HG03460 (cell line): ENCODE measurements around the gene ALDH5A1.
"Not testable (repeated sequence)": the region's sequence is repeated elsewhere in the genome, so short reads cannot be mapped to it uniquely, and the experiment has no call there.

Source experiments
- ATAC-seq: cut with Tn5 transposase; IDR thresholded peaks from one replicate; pipeline ENCODE4 v1.9.1; 2021; ENCODE audit not compliant: unreplicated experiment

The ALDH5A1 gene

DNA sequence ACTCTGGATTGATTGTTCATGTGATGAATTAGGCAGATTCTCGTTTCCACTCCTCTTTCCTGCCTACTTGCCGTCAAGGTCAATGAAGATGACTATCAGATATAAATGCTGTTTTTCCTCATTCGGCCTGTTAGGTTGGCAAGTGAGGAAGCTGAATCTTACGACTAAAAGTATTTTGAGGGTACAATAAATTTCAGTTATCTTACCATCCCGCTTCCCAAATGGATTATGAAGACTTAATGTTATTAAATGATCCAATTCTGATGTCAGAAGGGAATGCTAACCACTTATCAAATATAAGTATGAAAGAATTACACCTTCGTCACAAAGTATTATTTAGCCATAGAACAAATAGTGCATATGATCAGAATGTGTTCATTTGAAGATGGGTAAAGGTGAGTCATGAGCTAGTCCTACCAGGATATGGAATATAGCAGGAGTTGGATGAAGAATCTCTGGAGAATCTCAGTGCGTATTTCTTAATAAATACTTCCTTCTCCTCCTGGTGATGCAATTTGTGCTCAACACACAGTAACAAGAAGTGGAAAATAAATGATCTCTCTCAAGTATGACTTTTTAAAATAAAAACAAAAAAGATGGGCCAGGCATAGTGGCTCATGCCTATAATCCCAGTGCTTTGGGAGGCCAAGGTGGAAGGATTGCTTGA, 10.0 kb upstream of the ALDH5A1 start:
- no peak for ATAC-seq

- no peak for ATAC-seq
These were observed 8.7 kb upstream of the ALDH5A1 start for GRCh38 chr6:24486065-24486464.

DNA sequence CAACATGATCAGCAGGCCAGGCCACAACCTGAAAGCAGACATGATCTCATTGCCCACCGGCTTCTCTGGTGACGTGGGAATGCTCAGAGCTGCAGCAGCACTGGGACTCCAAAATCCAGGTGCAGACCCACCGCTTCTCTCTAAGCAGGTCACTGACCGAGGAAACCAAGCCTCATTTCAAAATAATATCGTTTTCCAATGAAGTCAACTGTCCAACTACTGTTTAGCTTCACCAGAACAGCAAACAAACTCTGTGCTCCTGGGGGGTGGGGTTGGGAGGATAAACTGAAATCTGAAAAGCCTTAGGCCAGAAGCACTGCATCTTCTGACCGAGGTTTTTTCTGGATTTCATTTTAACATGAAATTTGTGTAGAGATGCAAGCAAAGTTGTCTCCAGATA, 5.3 kb upstream of the ALDH5A1 start, which contains the start of gene GPLD1:
TSS of gene GPLD1 (minus strand) at position 109 of the 400 bp plus-strand sequence. CDS start at position 42, 67 bp downstream.
- ATAC-seq = no peak

GRCh38 chr6:24489881-24490280, 4.9 kb upstream of the ALDH5A1 start:
- ATAC-seq = no peak

GRCh38 chr6:24490948-24491347, 3.8 kb upstream of the ALDH5A1 start:
- ATAC-seq = no peak

DNA sequence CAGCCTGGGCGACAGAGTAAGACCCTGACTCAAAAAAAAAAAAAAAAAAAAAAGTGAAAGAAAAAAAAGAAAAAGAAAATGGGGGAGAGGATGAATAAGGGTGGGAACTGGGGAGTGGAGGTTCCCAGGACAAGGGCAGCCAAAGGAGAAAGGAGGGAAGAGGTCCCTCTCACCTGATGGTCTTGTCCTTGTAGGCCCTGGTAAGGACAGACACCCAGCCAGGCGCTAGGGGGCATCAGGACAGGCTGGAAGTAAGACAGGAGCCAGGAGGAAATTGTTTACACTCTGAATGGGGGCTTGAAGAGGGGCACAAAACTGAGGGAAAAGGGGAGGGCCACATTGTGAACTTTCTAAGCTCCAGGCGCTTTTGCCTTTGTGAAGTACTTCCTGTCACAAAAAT, 2.3 kb upstream of the ALDH5A1 start:
- no peak for ATAC-seq

GRCh38 chr6:24493945-24494820, 586 bp upstream of the ALDH5A1 start:
- no peak for ATAC-seq

GRCh38 chr6:24497254-24497970, 2.6 kb downstream of the ALDH5A1 start:
- ATAC-seq = no peak

DNA sequence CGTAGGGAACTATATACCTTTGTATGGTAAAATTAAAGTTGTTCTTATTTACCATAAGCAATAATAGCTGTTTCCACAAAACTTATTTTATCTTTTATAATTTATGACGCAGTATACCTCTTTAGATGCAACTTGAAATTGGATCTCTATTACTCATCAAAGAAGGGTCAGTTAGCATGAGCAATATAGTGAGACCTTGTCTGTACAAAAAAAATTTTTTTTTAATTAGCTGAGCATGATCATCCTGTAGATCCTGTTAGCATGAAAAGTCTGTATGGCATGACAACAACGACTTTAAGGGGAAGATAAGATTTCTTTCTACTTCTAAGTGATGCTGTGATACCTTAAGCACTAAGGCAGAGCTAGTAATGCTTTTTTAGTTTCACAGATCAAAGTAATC, 5.9 kb downstream of the ALDH5A1 start:
- no peak for ATAC-seq

- ATAC-seq = no peak
These were observed 6.6 kb downstream of the ALDH5A1 start for GRCh38 chr6:24501374-24501773.

GRCh38 chr6:24501914-24502313, 7.1 kb downstream of the ALDH5A1 start:
- ATAC-seq = no peak

- ATAC-seq = no peak
These were observed 9.5 kb downstream of the ALDH5A1 start for GRCh38 chr6:24504287-24504648.

- no peak for ATAC-seq
These were observed 10.1 kb downstream of the ALDH5A1 start for GRCh38 chr6:24504649-24505586.

DNA sequence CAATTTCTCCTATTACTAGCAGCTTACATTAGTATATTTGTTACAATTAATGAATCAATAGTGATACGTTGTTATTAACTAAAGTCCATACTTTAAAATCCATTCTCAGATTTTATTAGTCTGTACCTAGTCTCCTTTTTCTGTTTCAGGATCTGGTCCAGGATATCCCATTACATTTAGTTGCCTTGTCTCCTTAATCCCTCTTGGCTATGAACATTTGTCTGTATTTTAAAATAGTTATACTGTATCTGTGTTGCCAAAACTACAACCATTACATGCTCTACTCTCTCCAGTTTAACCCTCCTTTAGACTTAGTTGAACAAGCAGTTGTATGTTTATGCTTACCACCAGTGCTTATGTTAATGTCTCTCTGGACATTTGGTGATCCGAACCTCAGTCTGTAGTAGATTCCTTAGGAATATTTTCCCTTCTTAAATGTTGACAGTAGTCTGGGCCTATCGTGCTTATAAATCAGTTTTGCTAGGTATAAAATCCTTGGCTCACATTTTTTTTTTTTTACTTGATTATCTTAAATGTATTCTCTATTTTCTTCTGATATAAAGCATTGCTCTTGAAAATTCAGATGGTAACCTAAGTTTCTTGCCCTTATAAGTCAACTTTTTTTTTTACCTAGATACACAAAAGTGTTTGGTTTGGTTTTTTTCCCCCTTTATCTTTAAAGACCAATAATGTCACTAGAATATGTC, 12.2 kb downstream of the ALDH5A1 start:
- no peak for ATAC-seq

DNA sequence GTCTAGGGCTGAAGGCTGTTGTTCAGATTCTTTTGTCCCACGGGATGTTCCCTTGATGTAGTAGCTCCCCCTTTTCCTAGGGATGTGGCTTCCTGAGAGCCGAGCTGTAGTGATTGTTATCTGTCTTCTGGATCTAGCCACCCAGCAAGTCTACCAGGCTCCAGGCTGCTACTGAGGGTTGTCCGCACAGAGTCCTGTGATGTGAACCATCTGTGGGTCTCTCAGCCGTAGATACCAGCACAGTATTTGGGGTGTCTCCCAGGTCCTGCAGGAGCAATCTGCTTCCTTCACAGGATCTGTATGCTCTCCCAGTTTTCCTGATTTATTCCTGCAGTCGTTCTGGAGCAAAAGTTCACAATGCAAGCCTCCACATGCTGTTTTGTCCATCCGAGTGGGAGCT, 17.2 kb downstream of the ALDH5A1 start:
- not testable (repeated sequence) for ATAC-seq

DNA sequence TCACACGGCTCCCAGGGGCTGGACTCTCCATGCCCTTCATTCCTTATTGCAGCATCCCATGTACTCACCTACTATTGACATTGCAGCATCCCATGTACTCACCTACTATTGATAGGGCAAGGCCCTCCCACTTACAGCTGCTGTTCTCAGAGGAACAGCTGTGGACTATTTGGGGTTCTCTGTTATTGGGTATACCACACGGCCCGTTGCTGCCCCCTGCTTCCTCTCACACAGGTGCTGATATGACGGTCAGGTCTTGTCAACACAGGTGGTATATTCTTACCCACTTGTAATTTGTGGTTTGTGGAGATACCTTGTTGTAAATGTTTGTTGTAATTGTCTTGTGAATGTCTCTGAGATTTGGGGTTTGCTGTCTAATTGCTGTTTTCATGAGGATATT, 18.8 kb downstream of the ALDH5A1 start:
- peak; percentile 37 for ATAC-seq

DNA sequence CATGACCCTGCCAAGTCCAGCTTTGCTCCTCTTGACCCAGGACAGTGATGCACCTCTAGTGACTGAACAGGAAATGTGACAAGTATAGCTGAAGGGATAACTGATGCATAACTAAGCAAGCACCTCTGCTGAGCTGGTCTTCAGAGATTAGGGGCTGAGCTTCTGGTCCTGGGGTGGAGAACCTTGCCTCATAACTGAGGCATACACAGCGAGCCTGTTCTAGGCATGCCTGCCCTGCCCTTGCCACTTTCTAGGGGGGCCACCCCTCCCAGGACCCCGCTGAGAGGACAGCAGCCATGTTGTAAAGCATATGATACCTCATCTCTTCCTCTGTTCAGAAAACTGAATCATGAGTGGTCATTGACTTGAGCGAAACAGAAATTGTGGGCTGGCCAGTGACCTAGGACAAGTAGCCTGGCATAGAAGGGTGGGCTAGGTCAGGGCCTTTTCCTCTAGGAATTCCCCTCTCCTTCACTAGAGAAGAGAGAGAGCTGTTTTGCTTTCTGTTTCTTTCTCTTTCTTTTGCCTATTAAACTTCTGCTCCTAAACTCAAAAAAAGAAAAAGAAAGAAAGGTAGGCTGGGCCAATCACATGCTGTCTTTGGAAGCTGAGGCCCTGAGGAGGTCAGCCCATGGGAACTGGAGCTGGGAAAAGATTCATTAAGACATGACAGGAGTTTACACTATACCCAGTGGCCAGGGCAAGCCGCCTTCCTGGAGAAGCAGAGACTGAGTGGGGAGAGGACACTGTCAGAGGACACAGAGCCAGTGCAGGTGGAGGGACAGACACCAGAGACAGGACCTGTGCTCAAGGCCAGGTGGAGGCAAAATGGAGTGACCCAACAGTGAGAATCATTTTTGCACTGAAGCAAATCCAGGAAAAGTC, 23.1 kb downstream of the ALDH5A1 start:
- peak; percentile 79 for ATAC-seq

DNA sequence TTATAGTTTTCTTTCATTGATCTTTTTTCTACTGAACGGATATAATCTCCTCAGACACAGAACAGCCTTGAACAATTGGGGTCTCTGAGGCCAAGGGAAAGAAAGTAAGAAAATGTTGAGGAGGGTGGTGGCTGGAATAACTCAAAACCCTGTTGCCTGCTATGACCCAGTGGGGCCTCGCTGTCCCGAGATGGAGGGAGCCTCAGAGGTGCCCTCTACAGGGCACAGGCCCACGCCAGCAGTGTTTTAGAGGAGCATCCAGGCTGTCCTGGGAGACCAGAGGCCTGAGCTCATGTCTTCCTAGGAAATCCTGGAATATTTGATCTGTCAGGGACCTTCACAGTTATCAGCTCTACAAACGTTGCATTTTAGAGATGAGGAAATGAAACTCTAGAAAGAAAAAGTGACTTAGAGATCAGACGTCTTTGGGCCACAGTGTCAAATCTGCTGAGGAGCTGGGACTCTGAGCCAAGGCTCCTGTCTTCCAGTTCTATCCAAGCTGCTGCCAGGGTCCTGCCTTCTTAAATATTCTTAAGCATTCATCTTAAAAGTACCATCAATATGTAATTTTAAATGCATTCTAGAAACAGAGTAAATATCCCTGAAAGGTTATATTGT, 26.3 kb downstream of the ALDH5A1 start:
- peak; percentile 33 for ATAC-seq
